Measurements from ENCODE around the gene GLMN. TPM values are rescaled to one million over a fixed set of nuclear protein-coding genes. Genes with fewer than 3 reads are reported as not detected.

Gene GLMN
- polyA plus RNA-seq, 1 of the 3 experiments (the other 2 are of a cell fraction): 2.3 TPM

- no peak overlapping the region for H3K4me3 ChIP-seq (ENCODE audit: low read depth in 2 of 2, low read length in 1 of 2)
Measured at GRCh38 chr1:92211166-92211565, 87.6 kb downstream of the GLMN start.

GRCh38 chr1:92210701-92211100 lies 88.1 kb downstream of the GLMN start:
- no peaks in the 10 kb centered on the region for H3K79me2 ChIP-seq (ENCODE audit: insufficient read depth)
- H3K9me2 ChIP-seq: no peaks in the 10 kb centered on the region
- H3K9me3 ChIP-seq: no peaks in the 10 kb centered on the region
- H3K36me3 ChIP-seq (replicated peaks in 1 of 2; ENCODE audit: control insufficient read depth in 1 of 2, insufficient read depth in 2 of 2, low read length in 1 of 2): no peaks in the 10 kb centered on the region
- POLR2A ChIA-PET: no interaction called here
- no peaks in the 10 kb centered on the region for H3K27me3 ChIP-seq (ENCODE audit: insufficient read depth)
- 0% methylated on average over 2 of the region's 2 CpGs for WGBS (ENCODE audit: low lambda C conversion rate)
- DNase-seq: no peak
- no peaks in the 10 kb centered on the region for H4K20me1 ChIP-seq (ENCODE audit: insufficient read depth)
- no peaks in the 10 kb centered on the region for H3F3A ChIP-seq (replicated peaks; ENCODE audit: insufficient read depth)
- no peak overlapping the region for H3K4me3 ChIP-seq (ENCODE audit: low read depth in 2 of 2, low read length in 1 of 2)
- H3K27ac ChIP-seq (ENCODE audit: low read depth in 2 of 2, low read length in 1 of 2): no peak overlapping the region
- H3K4me1 ChIP-seq (ENCODE audit: control insufficient read depth in 1 of 2, insufficient read depth in 2 of 2, low read depth in 1 of 2, low read length in 1 of 2): no peaks in the 10 kb centered on the region
- H3K4me2 ChIP-seq: no peak overlapping the region
- H3K9ac ChIP-seq: no peak overlapping the region
- no peak overlapping the region for H2AFZ ChIP-seq (ENCODE audit: low read depth)
- CTCF ChIA-PET: no interaction called here
- TF ChIP-seq YY1 (IDR thresholded peaks at IDR 0.05; ENCODE audit: low read depth): no peak
- TF ChIP-seq POLR2AphosphoS5 (IDR thresholded peaks at IDR 0.05; ENCODE audit: low read depth, low read length): no peak
- no peak for TF ChIP-seq SIN3A (IDR thresholded peaks at IDR 0.05; ENCODE audit: borderline replicate concordance, low read depth, low read length)
- no peak for TF ChIP-seq RFX5 (IDR thresholded peaks at IDR 0.05; ENCODE audit: low read length)
- TF ChIP-seq TCF12 (IDR thresholded peaks at IDR 0.05): no peak
- TF ChIP-seq USF2 (IDR thresholded peaks at IDR 0.05; ENCODE audit: borderline replicate concordance, low read depth, low read length): no peak
- TF ChIP-seq FOXM1 (IDR thresholded peaks at IDR 0.05; ENCODE audit: low read depth): no peak
- TF ChIP-seq PBX3 (IDR thresholded peaks at IDR 0.05): no peak
- TF ChIP-seq CTCF (IDR thresholded peaks at IDR 0.05): no peak
- no peak for TF ChIP-seq USF1 (IDR thresholded peaks at IDR 0.05; ENCODE audit: borderline replicate concordance, low read depth)
- no peak for TF ChIP-seq EP300 (IDR thresholded peaks at IDR 0.05; ENCODE audit: borderline replicate concordance in 1 of 2, low read depth in 1 of 2, low read length in 1 of 2)
- TF ChIP-seq EZH2phosphoT487 (IDR thresholded peaks at IDR 0.05; ENCODE audit: borderline replicate concordance, low read depth): no peak
- TF ChIP-seq NFIC (IDR thresholded peaks at IDR 0.05; ENCODE audit: borderline replicate concordance): no peak
- no peak for TF ChIP-seq JUND (IDR thresholded peaks at IDR 0.05)
- TF ChIP-seq NRF1 (IDR thresholded peaks at IDR 0.05; ENCODE audit: low read depth, low read length): no peak
- TF ChIP-seq ELF1 (IDR thresholded peaks at IDR 0.05): no peak

More at GRCh38 chr1:92211166-92211565, 87.6 kb downstream of the GLMN start:
- Histone ChIP-seq H3K27me3 (ENCODE audit: insufficient read depth) (no peaks in the 10 kb centered on the region), H3K27ac (ENCODE audit: low read depth in 2 of 2, low read length in 1 of 2) (no peak overlapping the region), H3K79me2 (ENCODE audit: insufficient read depth) (no peaks in the 10 kb centered on the region), H3K9ac (no peak overlapping the region), H3F3A (replicated peaks; ENCODE audit: insufficient read depth) (no peaks in the 10 kb centered on the region), H3K9me3 (no peaks in the 10 kb centered on the region), H3K9me2 (no peaks in the 10 kb centered on the region), H3K36me3 (replicated peaks in 1 of 2; ENCODE audit: control insufficient read depth in 1 of 2, insufficient read depth in 2 of 2, low read length in 1 of 2) (no peaks in the 10 kb centered on the region), H4K20me1 (ENCODE audit: insufficient read depth) (no peaks in the 10 kb centered on the region), H3K4me2 (no peak overlapping the region), H2AFZ (ENCODE audit: low read depth) (no peak overlapping the region), H3K4me1 (ENCODE audit: control insufficient read depth in 1 of 2, insufficient read depth in 2 of 2, low read depth in 1 of 2, low read length in 1 of 2) (no peaks in the 10 kb centered on the region)
- DNase-seq: no peak
- ChIA-PET CTCF (no interaction called here), POLR2A (no interaction called here)
- 87% methylated on average over 2 of the region's 2 CpGs for WGBS (ENCODE audit: low lambda C conversion rate)
- 0 out of 2 replicates have a peak, but pooled peaks have one; percentile 15 for TF ChIP-seq PBX3 (IDR thresholded peaks at IDR 0.05)
- TF ChIP-seq USF2 (IDR thresholded peaks at IDR 0.05; ENCODE audit: borderline replicate concordance, low read depth, low read length): no peak

All from SK-N-SH (cell line).